Fibroblast of skin of right quadriceps (primary cell): ENCODE measurements around the gene SALL1.

ENCODE experiments used
- DNase-seq: peaks from one replicate; pipeline ENCODE4 v3.0.0-alpha.2; 2013

Gene SALL1

GRCh38 chr16:51139568-51139967 lies 11.5 kb downstream of the SALL1 start:
- no peak for DNase-seq

DNA sequence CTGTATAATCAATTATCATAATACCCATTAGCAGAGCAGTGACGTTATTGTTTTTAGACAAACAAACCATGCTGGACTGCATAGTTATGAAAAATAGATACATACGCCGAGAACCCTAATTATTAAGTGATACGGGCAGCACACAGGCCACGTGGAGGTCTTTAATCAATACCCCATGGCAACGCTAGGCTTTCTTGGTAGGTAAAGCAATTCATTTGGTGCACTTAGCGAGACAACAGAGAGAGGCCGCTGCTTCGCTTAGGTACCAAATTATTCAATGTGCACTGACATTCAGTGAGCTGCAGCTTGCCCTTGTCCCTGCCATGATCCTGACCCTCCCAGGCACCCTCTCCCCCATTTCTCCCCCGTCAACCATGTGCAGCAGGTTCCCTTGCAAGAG lies 12.9 kb downstream of the SALL1 start:
- DNase-seq: no peak

- DNase-seq: no peak
Observed at GRCh38 chr16:51137097-51137496, 14.0 kb downstream of the SALL1 start.

DNA sequence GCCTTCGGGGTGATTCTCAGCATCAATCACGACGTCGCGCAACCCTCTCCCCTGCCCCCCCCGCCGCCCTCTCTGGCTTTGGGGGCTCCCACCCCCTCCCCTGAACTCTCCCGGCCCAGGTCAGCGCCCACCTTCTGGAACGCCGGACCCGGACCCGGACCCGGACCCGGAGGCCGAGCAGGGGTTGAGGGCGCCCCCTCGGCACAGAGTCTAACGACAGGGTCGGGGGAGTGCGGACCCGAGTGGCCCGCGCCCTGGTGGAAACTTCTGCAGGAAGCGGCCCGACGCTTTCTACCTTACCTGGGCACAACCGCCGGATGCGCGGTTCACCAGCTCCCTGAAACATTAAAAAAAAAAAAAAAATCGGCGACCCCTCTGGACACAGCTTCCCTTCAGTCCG lies 16.2 kb downstream of the SALL1 start:
- no peak for DNase-seq

DNA sequence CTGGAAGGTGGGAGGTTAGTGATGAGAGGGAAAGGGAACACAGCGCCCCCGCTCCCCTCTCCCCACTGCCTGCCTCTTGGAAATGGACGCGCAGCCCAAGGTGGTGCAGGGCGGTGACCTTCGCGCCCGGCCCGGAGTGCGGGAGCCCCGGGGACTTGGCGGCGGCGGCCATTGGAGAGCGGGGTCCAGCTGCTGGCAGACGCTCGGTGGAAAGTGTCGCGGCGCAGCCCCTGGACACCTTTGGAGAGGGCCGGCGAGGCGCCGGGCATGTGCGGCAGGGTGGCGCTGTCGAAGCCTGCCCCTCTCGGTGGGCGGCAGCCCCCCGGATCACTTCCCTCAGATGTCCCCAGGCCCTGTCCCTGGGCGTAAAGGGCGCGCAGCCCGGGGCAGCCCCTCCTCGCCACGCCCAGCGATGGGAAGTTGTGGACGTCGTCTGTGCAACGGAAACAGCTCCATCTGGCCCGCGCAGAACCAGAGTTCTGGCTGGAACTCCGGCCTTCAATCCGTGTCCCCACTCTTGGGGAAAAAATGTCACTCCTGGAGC lies 16.7 kb downstream of the SALL1 start:
- no peak for DNase-seq

DNA sequence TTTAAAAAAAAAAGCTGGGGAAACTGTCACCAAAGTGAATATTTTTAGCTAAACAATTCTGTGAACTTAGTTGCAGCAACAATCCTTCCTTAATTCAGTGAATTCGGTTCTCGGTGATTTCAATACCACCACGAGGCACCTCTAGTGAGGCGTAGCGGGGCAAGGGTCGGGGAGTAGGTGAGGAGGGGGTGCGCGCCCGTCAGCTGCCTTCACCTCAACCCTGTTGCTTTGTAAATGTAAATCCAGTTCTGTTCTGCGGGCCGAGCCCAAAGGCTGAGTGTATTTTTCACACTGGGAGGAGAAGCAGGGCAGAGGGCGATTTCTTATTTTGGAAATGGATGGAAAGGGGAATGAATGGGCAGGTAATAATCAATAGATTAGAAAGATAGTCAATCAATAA lies 17.4 kb downstream of the SALL1 start:
- DNase-seq: no peak

- DNase-seq: no peak
Observed at GRCh38 chr16:51133183-51133582, 17.9 kb downstream of the SALL1 start.

DNA sequence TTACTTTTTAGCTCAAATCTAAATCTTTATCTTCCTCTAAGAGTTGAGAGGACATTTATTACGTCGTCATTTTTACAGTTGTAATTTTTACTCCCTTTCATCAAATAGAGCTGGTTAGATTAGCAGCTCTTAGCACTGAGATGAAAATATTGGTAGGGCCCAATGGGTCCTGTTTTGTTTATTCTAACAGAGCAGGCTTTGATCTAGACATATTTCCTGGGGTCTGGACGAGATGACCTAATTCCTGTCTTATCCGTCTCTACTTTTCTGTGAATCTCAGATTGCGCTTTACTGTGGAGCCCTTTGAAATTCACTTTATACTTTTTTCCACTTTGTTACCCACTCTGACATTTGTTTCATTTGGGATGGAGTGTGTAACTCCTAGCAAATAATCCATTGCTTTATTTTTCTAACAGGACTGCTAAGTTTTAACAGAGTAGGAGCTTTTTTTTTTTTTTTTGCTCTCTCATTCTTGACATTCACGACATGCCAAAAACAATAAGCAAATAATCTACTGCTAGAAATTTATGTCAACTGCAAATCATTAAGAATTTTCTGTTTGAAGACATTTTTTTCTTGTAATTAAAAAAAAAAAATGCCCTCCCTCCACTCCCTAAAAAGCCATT lies 18.5 kb downstream of the SALL1 start:
- no peak for DNase-seq

DNA sequence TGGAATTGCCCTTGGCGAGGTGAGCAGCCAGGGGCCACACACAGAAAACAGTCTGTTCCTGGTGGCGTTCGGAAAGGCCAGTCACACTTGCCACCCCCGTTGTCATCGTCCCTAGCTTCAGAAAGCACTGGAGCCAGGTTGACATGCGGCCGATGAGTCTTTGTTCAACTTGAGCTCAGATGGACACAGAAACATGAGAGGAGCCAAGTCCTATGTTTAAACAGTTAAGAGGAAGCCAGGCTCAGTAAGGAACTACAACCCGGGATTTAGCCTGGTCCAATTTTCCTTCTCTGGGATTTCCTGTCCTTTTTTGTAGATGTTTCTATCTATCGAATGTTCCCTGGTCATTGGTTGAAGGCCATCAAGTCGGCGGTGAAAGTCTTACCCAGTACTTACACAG lies 19.5 kb downstream of the SALL1 start:
- DNase-seq: no peak

DNA sequence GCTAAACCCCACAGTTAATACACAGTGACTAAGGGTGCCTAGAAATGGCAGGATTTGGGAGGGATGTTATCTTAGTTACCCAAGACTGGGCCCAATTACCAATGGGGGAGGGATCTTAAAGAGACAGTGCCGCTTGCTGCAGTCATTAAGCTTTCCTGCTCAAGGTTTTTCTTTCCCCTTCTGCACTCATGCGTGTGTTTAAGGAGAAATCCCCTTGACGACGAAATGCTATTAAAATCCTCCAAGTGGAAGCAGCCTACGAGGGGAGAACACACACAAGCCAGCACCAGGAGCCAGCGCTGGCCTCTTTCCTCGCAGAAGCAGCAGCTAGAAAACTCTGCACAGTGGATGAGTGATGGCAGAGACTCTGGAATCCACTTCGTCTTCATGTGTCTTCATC lies 22.0 kb downstream of the SALL1 start:
- no peak for DNase-seq

- DNase-seq: no peak
Observed at GRCh38 chr16:51125992-51126391, 25.1 kb downstream of the SALL1 start.

GRCh38 chr16:51124896-51125295 lies 26.2 kb downstream of the SALL1 start:
- DNase-seq: no peak

DNA sequence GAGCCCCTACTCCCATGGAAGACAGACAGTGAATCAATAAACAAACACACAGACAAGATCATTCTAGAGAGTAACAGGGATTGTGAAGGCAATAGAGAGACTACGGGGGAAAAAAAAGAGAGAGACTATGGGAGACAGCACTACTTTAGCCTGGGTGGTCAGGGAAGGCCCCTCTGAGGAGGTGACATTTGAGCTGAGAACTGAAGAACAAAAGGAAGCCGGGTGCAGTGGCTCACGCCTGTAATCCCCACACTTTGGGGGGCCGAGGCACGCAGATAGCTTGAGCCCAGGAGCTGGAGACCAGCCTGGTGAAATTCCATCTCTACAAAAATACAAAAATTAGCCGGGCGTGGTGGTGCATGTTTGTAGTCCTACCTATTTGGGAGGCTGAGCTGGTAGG lies 29.2 kb downstream of the SALL1 start:
- DNase-seq: no peak

- no peak for DNase-seq
Observed at GRCh38 chr16:51120730-51121347, 30.2 kb downstream of the SALL1 start.

DNA sequence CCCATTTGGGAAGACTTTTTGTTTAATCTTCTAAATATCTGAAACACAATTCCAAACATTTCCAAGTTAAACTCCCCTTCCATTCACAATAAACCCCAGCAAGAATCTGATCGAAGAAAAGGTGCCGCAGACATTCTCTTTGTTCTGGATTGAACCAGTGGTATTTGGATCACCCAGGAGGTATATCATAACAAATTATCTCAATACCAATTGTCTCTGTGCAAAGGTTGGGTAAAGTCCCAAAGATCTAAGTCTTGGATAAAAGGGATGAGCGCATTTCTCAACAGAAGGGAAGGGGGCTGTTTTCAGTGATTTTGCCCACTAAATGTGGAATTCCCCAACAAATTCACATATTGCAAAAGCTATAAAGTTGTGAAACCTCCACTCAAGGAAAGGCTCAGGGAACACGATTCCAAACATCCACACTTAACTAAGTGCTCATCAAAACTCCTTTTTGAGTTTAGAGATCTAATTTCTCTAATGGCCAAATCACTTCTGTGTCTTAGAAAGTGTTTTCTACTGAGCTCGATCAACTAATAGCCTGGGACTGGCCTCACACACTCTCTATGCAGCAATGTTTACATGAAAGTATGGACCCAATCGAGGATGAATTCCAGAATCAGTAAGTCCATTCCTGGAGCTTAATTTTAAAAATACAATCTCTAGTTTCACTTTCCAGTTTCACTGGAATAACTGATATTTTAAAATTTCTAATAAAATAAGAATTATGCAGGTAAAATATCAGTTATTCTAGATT lies 30.9 kb downstream of the SALL1 start:
- DNase-seq: no peak

- no peak for DNase-seq
Observed at GRCh38 chr16:51119556-51119955, 31.5 kb downstream of the SALL1 start.

- no peak for DNase-seq
Observed at GRCh38 chr16:51116353-51116752, 34.7 kb downstream of the SALL1 start.

- DNase-seq: no peak
Observed at GRCh38 chr16:51114382-51114781, 36.7 kb downstream of the SALL1 start.

DNA sequence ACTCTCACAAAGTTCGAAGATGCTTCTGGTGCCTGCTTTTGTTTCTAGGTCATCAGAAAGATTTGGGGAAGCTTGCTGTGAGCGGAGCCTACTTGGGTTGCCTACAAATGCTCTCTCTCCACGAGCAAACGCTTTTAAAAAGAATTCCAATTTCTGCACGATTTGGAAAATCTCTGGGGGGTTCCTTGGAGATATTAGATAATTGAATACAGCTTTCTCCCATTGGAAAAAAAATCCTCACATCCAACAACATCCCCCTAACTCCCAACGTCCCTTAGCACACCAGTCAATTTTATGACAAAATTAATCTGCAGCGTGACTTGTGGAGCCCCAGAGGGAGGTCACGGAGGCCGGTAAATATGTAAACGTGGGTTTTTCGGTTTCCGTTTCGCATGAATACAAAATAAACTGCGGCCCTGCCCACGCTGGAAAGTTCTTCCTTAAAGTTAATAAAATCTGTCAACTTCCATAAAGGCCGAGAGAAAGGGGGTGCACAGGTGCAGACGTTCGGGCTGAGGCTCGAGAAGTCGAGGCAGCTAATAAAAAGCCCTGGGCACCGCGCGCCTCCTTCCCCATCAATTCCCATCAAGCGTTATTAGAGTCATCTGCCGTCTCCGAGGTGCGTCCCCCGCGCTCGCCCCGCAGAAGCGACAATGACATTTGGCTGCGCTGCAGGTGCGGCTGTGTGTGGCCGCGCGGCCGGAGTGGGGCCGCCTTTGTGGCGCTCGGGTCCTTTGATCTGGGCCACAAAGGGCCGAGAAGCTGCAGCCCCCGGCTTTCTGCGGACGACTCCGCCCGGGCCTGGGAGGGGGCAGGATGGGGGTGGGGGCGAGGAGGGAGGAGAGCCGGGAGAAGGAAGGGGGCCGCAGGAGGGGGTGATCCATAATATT lies 37.6 kb downstream of the SALL1 start:
- DNase-seq: no peak

GRCh38 chr16:51112323-51112722 lies 38.7 kb downstream of the SALL1 start:
- no peak for DNase-seq

GRCh38 chr16:51111759-51112158 lies 39.3 kb downstream of the SALL1 start:
- DNase-seq: no peak

- no peak for DNase-seq
Observed at GRCh38 chr16:51110700-51111157, 40.3 kb downstream of the SALL1 start.

GRCh38 chr16:51109173-51109572 lies 41.9 kb downstream of the SALL1 start:
- DNase-seq: no peak
